DMS79 (cell line): ENCODE results near the gene ANKRD36.
"Not testable (repeated sequence)": the region's sequence is repeated elsewhere in the genome, so short reads cannot be mapped to it uniquely, and the experiment has no call there.

Source experiments
- DNase-seq: peaks from one replicate; lab custom pipeline; 2025; lab: John Stamatoyannopoulos, UW

The ANKRD36 gene

DNA sequence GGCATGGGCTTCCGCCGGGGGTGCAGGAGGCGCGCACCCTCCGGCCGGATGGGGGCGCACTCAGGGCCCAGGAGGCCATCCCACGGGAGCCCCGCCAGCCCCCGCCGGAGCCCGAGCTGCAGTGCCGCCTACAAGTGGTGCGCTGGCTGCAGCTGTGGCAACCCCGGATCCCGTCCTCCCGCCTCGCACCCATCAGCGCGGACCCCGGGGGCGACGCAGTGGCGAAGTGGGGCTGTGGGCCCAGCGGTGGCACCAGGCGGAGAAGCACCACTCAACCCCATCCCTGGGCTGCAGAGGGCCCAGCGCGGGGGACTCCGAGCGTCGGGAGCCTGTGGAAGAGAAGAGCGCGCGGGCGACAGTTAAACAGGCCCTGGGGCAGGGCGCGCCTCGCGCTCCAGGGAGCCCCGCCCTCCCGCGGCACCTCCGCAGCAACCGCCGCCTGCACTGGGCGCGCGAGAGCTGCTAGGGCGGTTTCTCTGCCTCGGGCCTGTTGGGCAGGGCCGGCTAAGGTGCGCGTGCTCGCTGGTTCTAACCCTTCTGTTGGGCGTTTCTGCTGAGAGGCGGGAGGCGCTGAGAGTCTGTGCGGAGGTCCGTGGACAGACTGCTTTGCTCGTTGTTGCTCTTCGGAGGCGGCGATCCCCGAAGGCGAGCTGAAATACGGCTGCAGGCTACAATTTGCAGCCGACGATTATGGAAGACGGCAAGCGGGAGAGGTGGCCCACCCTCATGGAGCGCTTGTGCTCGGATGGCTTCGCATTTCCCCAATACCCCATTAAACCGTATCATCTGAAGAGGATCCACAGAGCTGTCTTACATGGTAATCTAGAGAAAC, at the start of gene ANKRD36:
TSS of gene ANKRD36 (plus strand) at position 104 of the 832 bp plus-strand sequence. CDS start at position 691, 587 bp downstream.
- DNase-seq: not testable (repeated sequence)

DNA sequence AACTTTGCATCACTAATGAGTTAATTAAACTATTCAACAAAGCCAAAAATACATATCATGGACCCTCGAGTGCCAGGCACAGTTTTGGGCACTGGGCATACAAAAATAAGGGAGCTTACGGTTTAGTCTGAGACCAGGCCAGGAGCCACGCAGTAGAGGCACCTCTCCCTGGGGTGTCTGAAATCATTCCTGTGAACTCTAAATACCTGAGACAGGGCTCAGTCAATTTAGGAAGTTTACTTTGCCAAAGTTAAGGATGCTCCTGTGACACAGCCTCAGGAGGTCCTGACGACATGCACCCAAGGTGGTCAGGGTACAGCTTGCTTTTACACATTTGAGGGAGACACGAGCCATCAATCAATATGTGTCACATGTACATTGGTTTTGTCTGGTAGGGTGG, 46.9 kb upstream of the ANKRD36 start:
- not testable (repeated sequence) for DNase-seq

DNA sequence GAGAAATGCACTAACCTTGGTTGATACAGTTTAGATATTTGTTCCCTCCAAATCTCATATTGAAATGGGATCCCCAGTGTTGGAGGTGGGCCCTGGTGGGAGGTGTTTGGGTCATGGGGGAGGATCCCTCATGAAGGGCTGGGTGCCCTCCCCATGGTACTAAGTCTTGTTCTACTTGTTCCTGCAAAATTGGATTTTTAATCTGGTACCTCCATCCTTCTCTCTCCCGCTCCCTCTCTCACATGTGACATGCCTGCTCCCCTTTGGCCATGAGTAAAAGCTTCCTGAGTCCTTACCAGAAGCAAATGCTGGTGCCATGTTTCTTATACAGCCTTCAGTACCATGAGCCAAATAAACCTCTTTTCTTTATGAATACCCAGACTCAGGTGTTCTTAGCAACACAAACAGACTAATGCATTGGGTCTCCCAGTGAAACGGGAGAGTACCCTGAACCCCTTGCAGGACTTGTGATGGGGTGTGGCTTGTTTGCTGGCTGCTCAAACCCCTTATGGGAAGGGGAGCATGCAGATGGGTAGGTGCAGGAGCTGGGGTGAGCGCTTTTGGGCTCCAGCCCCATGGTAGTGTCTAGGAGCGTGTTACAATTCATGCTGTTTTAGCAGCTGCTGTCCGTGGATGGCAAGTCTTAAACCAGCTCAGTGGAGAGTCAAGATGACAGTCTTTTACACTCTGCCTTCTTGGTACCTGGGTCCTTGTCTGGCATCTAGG, 45.5 kb upstream of the ANKRD36 start:
- DNase-seq: no peak

DNA sequence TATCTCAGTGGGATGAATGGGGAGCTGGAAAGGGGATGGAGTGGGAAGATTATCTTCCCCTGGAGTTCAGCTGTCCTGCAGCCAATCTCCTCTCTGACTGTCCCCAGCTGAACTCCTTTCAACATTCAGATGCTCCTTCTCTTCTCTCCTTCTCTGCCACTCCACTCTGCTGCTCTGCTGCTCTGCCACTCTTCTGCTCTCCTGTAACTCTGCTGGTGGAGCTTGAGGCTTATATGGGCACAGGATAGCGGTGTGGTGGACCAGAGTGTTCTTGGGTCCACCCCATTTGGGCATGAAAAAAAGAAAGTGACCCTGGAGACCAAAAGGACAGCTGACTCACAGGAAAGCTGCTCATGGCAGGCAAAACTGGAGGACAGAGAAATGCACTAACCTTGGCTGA, 44.9 kb upstream of the ANKRD36 start:
- DNase-seq: no peak

DNA sequence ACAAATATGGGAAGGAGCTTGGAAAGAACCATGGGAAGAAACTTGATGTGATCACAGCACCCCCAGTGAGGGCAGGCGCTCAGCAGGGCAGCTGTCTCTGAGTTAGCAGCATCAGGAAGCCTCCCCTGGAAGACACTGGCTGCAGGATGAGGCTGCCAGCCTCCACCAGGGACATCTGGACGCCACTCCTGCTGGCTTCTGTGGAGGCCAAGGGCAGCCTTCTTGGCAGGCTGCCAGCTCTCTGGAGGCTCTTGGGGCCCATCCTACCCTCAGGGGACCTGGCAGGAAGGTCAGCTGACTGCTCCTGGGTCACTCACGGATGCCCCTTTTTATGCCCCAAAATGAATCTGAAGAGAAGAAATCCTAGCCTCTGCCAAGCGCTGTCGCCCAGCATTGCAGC, 44.2 kb upstream of the ANKRD36 start:
- not testable (repeated sequence) for DNase-seq

DNA sequence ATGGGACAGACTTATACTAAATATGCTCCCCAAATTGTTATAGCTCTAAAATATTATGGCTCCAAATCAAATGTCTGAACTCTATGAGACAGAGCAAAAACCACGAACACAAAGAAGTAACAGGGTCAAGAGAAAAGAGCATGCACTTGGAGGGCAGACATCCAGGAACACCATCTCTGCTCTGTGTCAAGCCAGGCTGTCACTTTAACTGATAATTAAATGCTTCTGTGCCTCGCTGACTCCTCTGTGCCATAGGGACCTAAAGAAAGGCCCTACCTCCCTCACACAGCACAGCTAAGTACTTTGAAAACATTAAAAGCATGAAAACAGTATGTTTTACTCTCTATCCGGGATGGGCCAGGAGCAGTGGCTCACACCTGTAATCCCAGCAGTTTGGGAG, 42.0 kb upstream of the ANKRD36 start:
- not testable (repeated sequence) for DNase-seq

DNA sequence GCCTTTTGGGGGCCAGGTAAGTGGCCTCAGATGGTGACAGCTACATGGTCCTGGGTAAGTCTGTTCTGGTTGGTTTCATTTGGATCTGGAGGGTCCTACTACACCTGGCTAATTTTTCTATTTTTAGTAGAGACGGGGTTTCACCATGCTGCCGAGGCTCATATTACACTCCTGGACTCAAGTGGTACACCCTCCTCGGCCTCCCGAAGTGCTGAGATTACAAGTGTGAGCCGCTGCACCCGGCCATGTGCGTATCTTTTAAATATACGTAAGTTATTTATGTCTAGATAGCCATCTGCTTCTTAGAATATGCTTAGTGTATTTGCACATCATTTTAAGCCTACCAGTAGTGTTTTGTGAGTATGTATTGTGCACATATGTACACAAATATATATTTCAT, 35.7 kb upstream of the ANKRD36 start:
- DNase-seq: peak; percentile 28

DNA sequence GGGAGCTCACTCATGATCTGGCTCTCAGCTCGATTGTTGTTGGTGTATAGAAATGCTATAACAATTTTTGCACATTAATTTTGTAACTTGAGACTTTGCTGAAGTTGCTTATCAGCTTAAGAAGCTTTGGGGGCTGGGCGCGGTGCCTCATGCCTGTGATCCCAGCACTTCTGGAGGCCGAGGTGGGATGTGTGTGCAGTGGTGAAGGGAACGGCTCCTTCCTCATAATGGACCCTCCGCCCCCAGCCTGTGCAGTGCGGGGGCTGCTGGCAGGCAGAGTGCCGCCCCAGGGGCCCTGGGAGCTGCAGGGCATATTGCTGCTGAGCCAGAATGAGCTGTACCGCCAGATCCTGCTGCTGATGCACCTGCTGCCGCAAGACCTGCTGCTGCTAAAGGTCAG, 32.1 kb upstream of the ANKRD36 start:
- DNase-seq: not testable (repeated sequence)

DNA sequence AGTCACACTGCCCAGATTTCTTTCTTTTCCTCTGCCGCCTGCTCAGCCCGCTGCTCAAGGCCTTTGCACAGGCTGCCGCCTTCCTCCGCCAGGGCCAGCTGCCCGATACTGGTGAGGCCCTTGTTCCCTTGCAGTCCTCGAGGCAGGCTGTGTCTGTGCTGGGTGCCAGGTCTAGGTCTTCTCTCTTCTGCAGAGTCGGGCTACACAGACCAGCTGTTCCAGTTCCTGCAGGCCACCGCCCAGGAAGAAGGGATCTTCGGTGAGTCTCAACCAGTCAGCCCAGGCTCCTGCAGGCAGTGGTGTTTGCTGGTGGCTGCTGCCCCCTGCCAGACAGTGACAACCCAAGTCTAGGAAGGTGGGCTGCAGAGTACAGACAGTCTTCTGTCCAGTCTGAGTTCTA, 30.7 kb upstream of the ANKRD36 start:
- not testable (repeated sequence) for DNase-seq

DNA sequence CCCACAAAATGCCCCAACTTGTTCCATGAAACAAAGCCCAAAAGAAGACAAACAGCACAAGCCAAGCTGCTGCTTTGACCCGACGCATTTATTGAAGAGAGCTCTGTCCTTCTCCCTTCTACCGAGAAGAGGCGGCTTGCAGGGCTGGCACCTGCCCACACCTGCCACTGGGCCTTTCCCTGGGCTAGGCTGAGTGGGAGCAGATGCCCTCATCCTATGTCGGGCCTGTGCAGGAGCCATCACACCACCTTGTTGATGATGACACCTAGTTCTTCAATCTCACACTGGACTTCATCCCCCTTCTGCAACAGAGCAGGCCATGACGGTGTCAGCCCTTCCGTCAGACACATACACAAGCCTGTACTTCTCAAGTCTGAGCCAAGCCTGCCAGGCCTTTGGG, 29.4 kb upstream of the ANKRD36 start:
- DNase-seq: not testable (repeated sequence)

DNA sequence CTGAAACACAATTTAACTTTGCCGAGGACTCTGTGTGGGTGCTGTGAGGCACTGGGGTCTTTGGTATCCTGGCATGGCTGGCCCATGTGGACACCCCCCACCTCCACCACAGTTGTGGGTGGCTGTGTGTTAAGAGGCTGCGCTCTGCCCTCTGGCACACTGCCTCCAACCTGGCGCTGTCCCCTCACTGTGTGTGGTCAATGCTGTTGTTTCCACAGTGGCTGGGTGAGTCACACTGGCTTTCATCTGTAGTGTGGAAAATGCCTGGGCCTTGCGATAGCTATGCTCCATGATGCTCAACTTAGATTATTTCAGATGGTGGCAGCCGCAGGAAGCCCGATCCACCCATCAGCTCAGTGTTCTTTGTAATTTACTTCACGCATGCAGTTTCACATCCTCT, 27.9 kb upstream of the ANKRD36 start:
- DNase-seq: not testable (repeated sequence)

DNA sequence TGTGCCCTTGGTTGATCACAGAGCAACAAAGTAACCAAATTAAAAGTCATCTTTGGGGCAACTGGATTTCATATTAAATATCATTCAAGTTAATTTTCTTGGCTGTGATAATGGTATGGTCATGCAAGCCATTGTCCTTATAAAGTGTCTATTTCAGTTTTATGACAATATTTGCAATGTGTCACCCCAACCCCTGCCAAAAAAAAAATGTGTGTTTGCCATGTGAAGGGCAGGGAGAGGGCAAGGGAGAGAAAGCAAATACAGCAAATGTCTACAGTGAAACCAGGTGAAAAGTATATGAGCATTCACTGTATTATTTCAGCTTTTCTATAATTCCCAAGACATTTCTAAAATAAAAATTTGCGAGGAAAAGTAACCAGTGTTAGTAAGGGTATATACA, 24.2 kb upstream of the ANKRD36 start:
- not testable (repeated sequence) for DNase-seq

DNA sequence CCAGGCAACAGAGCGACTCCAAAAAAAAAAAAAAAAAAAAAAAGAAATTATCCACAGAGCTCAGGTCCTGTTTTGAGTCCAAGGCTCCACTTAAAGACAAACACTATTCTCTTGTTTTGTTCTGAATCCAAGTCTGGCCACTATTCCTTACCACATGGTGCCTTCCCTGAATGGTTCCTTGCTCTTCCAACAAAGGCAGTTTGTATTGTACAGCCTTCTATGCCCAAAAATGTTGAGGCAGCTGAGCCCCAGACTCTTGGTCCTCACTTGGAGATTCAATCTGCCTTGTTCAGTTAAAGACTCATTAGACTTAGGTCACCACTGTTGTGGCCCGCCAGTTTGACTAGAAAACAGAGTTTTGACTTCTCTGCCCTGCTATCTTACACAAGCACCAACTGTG, 20.0 kb upstream of the ANKRD36 start:
- DNase-seq: not testable (repeated sequence)

DNA sequence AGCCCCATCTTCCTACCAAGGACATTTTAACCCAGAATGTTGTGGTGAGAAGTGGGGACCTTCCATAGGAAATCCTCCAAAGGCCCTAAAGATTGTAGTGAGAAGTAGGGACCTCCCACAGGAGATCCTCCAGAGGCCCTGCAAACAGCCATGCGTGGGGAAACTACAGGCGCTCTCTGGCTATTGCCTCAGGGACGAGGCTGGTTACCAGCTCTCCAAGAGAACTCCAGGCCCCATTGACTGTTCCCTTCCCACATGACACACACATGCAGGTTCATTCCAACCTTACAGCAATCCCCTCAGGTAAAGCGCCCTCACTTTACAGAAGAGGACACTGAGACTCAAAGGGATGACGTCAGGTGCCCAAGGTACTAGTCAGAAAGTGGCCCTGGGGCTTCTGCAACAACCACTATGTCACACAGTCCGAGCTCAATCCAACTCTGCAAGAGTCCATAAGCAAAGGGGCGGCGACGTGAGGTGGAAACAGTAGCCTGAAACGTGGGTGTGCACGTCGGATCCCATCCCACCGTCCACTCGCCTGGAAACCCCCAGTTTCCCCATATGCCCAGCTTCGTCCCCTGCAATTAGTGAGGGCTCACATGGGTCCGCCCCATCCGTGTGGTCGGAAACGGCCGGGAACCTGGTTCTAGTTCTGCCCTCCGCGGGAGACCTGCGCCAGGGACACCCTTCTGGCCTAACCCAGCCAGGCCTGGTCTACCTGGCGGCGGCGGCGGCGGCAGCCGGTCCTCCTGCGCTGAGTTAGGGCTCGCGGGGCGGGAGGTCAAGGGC, 18.8 kb upstream of the ANKRD36 start:
- DNase-seq: not testable (repeated sequence)

DNA sequence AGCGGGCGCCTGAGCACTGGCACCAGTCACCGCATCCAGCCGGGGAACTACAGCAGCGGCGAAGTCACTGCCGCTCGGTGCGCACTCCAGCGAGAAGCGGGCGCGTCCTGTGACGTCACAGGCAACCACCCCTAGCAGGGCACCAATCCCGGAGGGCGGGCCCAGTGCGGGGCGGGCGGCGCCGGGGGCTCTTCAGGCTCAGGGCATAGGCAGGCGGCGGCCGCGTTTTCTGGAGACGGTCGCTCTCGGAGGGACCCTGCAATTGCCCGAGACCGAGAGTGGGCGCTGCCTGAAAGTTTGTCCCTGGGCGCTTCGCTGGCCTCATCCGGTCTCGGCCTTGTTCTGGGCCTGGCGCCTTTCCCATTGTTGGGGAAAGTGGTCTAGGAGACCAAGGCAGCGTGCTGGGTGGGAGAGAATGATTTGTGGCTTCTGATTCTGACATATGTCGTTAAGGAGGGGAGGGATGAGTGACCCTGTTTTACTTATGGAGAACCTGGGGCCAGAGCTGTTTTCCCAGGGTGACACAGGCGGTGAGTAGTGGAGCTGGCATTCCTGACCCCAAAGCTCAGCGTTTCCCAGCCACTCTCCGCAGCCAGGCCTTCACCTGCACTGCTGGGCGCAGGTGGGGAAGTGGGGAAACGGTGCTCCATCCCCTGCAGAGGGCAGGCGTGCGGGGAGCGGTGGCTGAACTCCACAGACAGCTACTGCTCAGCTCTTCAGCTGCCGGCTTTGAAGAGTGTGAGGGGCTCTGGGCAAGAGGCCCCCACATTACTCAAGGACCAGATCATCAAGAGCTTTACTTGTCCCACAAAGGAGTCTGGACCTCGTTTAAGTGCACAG, 18.0 kb upstream of the ANKRD36 start, which contains the start of gene FAHD2B:
TSS of gene FAHD2B (minus strand) at position 111 of the 840 bp plus-strand sequence. CDS start 3,176 bp downstream, outside the sequence.
- peak; percentile 3 for DNase-seq

DNA sequence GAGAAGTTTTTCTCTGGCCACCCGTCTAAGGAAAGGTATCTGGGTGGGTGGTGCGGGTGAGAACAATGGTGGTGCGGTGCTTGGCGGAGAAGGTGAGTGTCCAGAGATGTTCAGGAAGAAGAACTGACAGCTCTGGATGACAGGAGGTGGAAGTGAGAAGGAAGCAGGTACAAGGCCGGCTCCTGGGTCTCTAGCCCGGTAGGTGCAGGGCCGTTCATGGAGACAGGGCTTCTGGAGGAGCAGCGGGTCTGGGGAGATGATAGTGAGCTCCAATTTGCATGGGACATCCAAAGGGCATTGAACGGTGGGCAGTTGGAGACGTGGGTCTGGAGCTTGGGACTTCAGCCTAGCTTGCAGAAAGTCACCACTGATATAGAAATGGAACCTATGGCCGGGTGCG, 17.3 kb upstream of the ANKRD36 start:
- no peak for DNase-seq

DNA sequence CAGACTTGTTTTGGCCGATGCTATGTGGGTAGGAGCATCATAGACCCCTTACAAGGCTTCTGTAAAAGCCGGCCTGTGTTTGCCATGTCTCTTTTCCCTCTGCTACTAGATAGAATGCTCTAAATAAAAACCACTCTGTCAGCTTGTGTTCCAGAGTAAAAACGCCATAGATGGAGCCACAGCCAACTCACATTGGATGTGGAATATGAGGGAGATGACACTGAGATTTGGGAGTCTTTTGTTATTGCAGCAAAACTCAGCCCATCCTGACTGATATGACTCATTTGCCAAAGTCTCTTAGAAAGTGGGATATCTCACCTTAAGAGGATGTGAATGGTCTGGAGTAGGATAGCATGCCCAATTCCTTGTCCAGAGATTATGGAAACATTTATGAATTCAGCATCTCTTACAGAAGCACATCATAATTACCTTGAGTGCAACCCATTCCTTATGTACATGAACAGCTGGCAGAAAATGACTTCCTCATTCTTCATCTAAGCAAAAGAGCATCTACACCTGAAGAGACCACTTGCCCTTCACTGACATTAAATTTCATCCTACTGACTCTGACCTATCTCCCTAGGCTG, 14.1 kb upstream of the ANKRD36 start:
- not testable (repeated sequence) for DNase-seq

DNA sequence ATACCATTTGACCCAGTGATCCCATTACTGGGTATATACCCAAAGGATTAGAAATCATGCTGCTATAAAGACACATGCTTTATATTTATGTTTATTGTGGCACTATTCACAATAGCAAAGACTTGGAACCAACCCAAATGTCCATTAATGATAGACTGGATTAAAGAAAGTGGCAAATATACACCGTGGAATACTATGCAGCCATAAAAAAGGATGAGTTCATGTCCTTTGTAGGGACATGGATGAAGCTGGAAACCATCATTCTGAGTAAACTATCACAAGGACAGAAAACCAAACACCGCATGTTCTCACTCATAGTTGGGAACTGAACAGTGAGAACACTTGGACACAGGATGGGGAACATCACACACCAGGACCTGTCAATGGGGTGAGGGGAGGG, 6.1 kb upstream of the ANKRD36 start:
- DNase-seq: not testable (repeated sequence)

DNA sequence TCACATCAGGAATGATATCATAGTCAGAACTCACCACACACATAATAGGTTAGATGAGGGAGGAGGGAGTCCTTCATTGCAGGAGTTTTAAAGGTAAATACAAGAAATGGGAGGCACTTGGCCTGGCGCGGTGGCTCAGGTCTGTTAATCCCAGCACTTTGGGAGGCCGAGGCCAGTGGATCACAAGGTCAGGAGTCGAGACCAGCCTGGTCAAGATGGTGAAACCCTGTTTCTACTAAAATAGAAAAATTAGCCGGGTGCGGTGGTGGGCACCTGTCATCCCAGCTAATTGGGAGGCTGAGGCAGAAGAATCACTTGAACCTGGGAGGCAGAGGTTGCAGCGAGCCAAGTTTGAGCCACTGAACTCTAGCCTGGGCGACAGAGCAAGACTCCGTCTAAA, 1.7 kb upstream of the ANKRD36 start:
- DNase-seq: not testable (repeated sequence)

DNA sequence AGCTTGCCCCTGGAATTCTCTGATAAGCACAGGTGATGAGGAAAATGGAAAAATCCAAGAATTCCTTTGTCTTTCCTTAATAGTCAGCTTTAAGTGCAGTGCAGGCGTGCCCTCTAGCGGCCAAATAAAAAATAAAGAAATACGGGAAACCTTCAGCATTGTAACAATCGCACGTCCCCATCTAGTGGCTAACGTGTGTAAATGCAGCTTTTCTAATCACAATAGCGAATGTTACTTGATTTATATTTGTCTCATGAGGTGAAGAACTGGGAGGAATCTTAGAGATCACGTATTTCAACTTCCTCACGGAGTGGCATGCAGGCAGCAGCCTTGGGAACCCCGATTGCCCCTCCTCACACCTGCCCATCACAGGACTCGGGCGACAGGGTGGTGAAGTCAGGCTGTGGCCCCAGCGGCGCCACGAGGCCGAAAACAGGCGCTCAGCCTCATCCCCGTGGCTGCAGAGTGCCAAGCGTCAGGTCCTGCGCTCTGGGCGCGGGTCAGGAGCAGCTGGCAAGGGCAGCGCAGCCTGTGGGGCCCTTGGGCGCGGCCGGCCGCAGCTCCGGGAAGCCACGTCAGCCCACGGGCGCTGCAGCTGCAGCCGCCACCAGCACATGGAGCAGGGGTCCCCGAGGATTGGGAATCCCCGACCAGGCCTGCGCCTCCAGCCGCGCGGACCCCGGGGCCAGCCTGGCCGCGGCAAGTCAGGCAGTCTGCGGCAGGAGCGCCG, 468 bp upstream of the ANKRD36 start:
- DNase-seq: not testable (repeated sequence)
